Epidermal melanocyte (primary cell): ENCODE results near the gene SHMT1.
A peak's percentile ranks its signal among the peaks of the same experiment; 100 is the strongest.
"Not testable (repeated sequence)": the region's sequence is repeated elsewhere in the genome, so short reads cannot be mapped to it uniquely, and the experiment has no call there.

Experiments
- DNase-seq: peaks from one replicate; pipeline ENCODE4 v3.0.0; 2011; ENCODE audit warnings: low spot score; ENCODE audit not compliant: insufficient read length

The SHMT1 gene

GRCh38 chr17:18363101-18364049, at the start of gene SHMT1:
SHMT1 (minus strand) TSS chr17:18363550; CDS start chr17:18355981, 7,569 bp downstream.
- DNase-seq, result peak; percentile 89

DNA sequence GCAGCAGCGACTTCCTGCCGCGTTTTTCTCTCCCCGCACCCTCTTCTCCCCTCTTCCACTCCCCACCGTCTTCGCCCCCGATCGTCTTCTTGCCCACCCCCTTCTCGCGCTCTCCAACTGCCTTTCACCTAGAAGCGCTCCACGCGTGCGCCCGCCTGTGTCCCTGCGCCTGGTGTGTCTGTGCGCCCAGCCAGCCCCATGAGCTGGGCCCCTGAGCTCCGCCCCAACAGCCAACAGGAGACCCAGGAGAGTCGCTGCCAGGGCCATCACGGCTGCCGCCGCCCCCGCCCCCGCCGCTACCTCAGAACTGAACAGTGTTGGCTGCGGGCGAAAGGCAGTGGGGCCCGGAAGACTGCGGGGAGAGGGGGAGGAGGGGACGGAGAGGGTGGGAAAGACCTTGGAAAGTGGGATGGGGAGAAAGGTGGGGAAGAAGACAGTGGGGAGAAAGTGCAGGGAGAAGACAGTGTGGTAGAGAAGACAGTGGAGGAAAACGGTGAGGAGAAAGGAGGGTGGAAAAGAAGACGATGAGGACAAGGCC, 48.7 kb upstream of the SHMT1 start:
- DNase-seq, result not testable (repeated sequence)

- DNase-seq, result not testable (repeated sequence)
Observed at GRCh38 chr17:18411377-18411864, 48.1 kb upstream of the SHMT1 start.

- not testable (repeated sequence) for DNase-seq
Observed at GRCh38 chr17:18410736-18411135, 47.4 kb upstream of the SHMT1 start.

DNA sequence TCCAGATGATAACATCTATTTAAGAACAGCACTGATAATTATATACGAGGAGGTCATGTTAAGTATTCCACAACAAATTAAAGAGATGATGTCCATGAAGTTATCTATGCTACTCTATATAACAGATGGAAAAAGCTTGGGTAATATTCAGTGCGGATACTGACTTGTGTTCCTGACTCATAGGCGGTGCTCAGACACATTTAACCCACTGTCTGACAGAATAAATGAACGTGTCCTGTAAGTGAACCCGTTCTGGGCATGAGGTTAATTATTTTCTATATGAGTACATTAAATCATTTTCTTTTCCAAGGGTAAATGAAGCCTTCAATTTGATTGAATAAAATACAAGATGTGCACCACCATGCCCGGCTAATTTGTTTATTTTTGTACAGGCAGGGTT, 46.0 kb upstream of the SHMT1 start:
- DNase-seq, result not testable (repeated sequence)

DNA sequence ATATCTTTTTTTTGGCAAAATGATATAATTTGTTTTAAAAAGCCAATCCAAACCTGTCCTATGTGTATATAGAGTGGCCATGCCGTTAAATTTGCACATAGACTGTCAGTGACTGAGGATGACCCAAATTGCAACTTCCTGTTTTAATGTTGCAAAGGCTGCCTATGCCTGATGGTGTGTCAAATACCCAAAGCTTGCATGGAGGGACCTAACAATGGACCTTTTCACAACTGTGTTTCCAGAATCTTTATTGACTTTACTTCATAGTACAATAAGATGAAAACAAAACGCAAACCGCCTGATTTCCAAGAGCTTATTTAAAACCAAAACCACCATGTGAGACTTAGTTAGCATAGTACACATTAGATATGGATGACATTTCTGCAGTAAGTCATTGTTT, 45.6 kb upstream of the SHMT1 start:
- DNase-seq, result peak; percentile 12

- DNase-seq, result not testable (repeated sequence)
Observed at GRCh38 chr17:18403604-18404003, 40.3 kb upstream of the SHMT1 start.

DNA sequence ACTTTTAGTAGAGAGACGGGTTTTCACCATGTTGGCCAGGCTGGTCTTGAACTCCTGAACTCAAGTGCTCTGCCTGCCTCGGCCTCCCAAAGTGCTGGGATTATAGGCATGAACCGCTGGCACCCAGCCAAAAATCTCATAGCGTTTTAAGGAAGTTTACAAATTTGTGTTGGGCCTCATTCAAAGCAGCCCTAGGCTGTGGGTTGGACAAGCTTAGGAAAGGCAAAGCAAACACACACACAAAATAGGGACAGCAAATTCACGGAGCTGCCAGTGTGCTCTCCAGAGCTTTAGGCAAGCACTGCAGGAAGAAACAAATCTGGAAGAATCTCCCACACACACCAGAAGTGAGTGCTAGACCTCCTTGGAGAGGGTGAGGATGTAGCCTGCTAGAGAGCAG, 39.8 kb upstream of the SHMT1 start:
- DNase-seq, result not testable (repeated sequence)

DNA sequence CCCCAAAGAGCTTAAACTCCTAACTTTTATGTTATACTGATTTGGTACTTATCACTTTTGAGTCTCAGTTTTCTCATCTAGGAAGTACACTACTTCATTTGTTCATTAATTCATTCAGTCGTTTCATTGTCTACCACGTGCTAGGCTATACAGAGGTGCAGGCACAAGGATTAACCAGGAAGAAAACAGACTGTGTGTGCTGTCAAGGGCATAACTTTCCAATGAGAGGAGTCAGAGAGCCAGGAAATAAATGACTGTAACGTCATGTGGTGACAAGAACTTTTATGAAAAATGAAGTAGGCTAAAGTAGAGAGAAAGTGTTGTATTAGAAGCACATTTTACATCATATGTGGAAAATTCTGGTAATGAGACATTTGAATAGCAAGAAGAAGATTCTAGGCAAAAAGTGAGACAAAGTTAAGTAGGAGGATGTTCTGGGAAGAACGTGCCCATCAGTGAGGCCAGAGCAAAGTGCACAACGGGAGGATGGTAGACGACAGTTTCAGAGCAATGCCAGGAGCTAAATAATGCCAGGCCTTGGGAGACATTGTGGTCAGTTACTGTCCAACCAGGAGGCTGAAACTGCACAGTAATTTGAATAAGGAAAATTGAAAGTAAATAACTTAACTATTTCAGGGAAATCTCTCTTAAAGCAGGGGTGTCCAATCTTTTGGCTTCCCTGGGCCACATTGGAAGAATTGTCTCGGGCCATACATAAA, 38.7 kb upstream of the SHMT1 start:
- DNase-seq, result not testable (repeated sequence)

GRCh38 chr17:18388728-18389127, 25.4 kb upstream of the SHMT1 start:
- not testable (repeated sequence) for DNase-seq

DNA sequence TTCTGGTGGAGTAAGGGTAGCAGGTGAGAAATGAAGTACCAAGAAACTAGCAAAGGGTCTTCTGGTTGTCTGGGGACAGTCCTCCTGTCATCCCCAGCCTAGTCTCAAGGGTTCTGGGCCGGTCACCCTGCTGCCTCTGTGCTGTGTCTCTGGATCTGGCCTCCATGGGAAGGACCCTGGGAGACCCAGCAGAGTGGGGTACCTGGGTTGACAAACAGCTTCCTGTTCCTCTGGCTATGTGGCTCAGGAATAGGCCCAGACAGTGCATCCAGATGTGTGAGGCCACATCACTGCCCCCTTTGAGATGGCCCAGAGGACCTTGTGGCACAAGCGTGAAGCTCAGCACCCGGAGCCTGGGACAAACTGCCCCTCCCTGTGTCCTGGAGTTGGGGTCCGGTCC, 24.9 kb upstream of the SHMT1 start:
- DNase-seq, result not testable (repeated sequence)

DNA sequence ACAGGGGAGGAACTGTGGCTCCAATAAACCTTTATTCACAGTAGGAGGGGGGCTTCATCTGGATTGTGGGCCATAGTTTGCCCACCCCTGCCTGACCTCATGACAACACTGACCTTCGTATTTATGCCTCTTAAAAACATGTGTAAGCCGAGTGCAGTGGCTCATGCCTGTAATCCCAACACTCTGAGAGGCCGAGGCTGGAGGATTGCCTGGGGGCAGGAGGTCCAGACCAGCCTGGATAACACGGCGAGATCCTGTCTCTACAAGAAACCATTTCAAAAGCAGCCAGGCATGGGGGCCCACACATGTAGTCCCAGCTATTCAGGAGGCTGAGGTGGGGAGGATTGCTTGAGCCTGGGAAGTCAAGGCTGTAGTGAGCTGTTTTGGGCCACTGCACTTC, 24.2 kb upstream of the SHMT1 start:
- not testable (repeated sequence) for DNase-seq

GRCh38 chr17:18384271-18384670, 20.9 kb upstream of the SHMT1 start:
- not testable (repeated sequence) for DNase-seq

DNA sequence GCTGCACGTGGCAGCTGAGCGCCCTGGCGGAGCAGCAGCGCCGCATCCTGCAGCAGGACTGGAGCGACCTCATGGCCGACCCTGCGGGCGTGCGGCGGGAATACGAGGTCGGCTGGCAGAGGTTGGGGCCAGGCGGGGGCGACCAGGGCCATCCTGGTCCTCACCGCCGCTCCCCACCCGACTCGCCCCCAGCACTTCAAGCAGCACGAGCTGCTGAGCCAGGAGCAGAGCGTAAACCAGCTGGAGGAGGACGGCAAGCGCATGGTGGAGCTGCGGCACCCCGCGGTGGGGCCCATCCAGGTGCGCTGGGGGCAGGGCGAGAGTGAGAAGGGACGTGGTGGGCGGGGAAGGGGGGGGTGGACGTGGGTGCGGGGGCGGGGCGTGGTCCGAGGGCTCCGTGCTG, 19.7 kb upstream of the SHMT1 start:
- DNase-seq, result not testable (repeated sequence)

- no peak for DNase-seq
Observed at GRCh38 chr17:18382441-18383078, 19.2 kb upstream of the SHMT1 start.

- no peak for DNase-seq
Observed at GRCh38 chr17:18381953-18382245, 18.5 kb upstream of the SHMT1 start.

- no peak for DNase-seq
Observed at GRCh38 chr17:18381158-18381952, 18.0 kb upstream of the SHMT1 start.

- DNase-seq, result no peak
Observed at GRCh38 chr17:18380471-18381157, 17.3 kb upstream of the SHMT1 start.

DNA sequence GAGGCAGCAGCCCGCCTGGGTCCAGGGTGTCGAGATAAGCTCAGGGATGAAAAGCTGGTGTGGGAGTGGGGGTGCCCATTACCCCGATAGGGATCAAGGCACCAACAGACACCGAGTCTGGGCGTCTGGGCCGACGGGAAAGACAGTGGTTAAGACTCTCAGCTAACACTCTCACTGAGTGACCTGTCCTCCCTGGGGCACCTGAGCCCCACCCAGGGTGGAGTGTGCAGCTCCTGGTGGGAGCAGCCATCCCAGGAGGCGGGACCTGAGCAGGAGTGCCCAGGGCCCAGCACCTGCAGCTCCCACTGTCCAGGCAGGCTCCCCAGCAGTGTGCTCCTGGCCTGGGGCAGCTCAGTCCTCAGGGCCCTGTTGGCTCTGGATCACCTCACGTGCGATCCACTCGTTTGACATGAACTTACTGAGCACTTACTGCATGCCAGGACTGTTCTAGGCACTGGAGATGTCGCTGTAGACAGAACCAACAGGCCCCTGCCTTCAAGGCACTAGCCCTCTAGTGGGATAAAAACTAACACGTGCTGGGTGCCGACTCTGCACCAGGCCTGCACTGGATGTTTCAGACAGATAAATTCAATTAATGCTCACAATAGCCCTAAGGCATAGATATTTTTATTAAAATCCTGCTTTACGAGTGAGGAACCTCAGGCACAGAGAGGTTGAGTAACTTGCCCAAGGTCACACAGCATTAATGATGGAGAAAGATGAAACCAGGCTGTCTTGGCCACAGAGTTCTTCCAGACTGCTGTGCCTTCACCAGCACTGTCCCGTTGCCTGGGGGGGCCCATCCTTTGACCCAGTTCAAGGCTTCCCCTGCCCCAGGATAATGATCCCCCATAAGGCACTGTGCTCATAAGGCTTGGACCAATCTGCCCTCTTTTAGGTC, 16.1 kb upstream of the SHMT1 start:
- no peak for DNase-seq
